ENCODE data around the gene GRID1.

DNA sequence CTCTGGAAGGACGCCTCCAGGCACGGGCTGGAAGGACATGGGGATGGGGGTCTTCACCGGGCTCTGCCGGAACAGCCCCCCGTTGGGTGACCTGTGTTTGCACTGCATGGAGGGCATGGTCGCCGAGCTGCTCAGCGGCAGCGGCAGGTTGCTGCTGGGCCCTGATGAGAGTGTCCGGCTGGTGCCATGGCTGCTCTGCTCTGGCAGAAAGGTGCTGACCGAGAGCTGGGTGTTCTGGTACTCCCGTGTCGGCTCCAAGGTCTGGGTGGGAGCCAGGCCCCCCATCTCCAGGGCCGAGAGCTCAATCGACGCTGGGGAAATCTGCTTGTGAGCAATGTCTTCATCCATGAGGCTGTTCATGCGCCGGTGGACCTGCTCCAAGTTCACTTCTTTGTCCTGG lies 764.3 kb downstream of the GRID1 start:
- TF ChIP-seq TAF1 (IDR thresholded peaks at IDR 0.05; ENCODE audit: low read depth, low read length) (no peak), POLR2A (IDR thresholded peaks at IDR 0.05; ENCODE audit: low read depth, low read length) (no peak), SPI1 (IDR thresholded peaks at IDR 0.05; ENCODE audit: low read depth, low read length) (no peak), POLR2AphosphoS5 (IDR thresholded peaks at IDR 0.05; ENCODE audit: low read depth, low read length) (no peak), POU2F2 (IDR thresholded peaks at IDR 0.05; ENCODE audit: low read depth, low read length) (no peak), PAX5 (IDR thresholded peaks at IDR 0.05; ENCODE audit: insufficient read depth, low read length, severe bottlenecking) (no peak)

Data from GM12891 (cell line).